OCI-LY1 (cell line): ENCODE results near the gene STK4.

Source experiments
- EZH2 ChIP-seq: fragments of 200-600 bp; sonication (generic), shearing (Covaris generic); IDR thresholded peaks from 2 replicates; pipeline ENCODE4 v1.8.0; 2017; ENCODE audit warnings: borderline replicate concordance, mixed run types, mild to moderate bottlenecking, antibody characterized with exemption, low read length, moderate library complexity, mixed read lengths
- TF ChIP-seq, protein P1 (sequence below): fragments of 200-600 bp; sonication (generic), shearing (Covaris generic); IDR thresholded peaks from 2 replicates; pipeline ENCODE4 v1.5.1; 2017; ENCODE audit warnings: mild to moderate bottlenecking, antibody characterized with exemption, low read length, moderate library complexity, mixed read lengths

DNA sequence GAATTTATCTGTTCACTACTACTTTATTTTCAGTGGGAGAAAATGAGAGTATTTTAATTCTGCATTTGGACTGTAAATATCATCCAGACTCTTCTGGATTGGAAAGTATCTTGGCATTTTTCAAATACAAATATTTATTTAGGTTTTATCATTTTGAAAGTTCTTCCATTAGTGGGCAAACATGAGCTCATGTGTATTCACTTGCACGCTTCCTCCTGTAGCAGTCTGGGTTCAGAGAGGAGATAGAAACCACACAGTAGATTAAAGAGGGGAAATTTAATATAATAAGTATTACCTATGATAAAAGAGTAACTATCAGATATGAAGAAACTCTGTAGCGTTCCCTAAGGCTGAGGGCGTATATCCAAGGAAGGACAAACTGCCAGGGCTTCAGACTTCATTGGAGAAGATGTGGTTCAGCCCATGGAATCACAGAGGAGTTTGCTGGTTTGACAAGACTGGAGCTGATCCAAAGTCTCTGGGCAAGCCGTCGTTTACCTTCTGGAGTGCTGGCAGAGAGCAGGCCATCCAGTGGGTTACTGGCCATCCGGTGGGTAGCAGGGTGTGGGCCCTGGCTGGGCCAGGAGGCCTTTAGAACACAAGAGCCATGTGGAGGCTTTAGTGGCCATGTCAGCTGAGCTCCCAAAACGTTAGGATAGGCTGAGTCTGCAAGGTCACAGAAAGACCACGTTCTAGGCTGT, 90.3 kb downstream of the STK4 start:
- TF ChIP-seq, protein P1, sequence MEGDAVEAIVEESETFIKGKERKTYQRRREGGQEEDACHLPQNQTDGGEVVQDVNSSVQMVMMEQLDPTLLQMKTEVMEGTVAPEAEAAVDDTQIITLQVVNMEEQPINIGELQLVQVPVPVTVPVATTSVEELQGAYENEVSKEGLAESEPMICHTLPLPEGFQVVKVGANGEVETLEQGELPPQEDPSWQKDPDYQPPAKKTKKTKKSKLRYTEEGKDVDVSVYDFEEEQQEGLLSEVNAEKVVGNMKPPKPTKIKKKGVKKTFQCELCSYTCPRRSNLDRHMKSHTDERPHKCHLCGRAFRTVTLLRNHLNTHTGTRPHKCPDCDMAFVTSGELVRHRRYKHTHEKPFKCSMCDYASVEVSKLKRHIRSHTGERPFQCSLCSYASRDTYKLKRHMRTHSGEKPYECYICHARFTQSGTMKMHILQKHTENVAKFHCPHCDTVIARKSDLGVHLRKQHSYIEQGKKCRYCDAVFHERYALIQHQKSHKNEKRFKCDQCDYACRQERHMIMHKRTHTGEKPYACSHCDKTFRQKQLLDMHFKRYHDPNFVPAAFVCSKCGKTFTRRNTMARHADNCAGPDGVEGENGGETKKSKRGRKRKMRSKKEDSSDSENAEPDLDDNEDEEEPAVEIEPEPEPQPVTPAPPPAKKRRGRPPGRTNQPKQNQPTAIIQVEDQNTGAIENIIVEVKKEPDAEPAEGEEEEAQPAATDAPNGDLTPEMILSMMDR, result no peak
- TF ChIP-seq EZH2, result no peak
